GM18519 (cell line): ENCODE measurements around the gene MDM4.
"Not testable (repeated sequence)": the region's sequence is repeated elsewhere in the genome, so short reads cannot be mapped to it uniquely, and the experiment has no call there.

ENCODE experiments used
- ATAC-seq: cut with Tn5 transposase; IDR thresholded peaks from one replicate; pipeline ENCODE4 v1.9.1; 2021; ENCODE audit warnings: mild to moderate bottlenecking, moderate library complexity; ENCODE audit not compliant: unreplicated experiment, low FRiP score

MDM4 gene

DNA sequence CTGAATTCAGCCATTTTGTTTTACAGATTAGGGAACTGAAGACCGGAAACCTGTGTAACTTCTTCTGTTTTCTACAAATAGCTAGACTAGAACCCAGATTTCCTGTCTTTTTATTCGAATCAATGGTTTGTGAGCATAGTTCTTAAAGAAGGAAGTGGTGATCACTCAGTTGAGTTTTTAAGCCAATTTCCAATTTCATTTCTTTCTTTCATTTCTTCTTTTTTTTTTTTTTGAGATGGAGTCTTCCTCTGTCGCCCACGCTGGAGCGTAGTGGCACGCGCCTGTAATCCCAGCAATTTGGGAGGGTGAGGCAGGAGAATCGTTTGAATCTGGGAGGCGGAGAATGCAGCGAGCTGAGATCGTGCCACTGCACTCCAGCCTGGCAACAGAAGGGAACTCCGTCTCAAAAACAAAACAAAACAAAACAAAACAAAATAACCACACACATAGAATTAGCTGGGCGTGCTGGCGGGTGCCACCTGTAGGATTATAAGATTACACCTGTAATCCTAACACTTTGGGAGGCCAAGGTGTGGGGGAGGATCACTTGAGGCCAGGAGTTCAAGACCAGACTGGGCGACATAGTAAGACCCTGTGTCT, 3.0 kb upstream of the MDM4 start:
- ATAC-seq: no peak

GRCh38 chr1:204514828-204515227, 1.4 kb upstream of the MDM4 start:
- ATAC-seq: no peak

GRCh38 chr1:204517382-204517781, 1.2 kb downstream of the MDM4 start:
- not testable (repeated sequence) for ATAC-seq

GRCh38 chr1:204520834-204521709, 4.9 kb downstream of the MDM4 start:
- peak; percentile 46 for ATAC-seq

DNA sequence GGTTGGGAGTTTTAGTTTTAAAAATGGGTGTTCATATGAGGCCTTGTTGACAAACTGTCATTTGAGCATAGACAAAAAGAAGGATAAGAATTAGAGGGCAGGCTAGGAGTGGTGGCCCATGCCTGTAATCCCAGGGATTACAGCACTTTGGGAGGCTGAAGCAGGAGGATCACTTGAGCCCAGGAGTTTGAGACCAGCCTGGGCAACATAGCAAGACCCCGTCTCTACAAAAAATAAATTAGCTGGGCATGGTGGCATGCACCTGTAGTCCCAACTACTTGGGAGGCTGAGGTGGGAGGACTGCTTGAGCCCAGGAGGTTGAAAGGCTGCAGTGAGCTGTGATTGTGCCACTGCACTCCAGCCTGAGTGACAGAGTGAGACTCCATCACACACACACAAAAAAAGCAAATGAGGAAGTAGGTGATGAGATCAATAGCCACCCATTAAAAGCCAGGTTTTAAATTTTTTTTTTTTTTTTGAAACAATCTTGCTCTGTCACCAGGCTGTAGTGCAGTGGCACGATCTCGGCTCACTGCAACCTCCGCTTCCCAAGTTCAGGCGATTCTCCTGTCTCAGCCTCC, 5.8 kb downstream of the MDM4 start:
- ATAC-seq: not testable (repeated sequence)

DNA sequence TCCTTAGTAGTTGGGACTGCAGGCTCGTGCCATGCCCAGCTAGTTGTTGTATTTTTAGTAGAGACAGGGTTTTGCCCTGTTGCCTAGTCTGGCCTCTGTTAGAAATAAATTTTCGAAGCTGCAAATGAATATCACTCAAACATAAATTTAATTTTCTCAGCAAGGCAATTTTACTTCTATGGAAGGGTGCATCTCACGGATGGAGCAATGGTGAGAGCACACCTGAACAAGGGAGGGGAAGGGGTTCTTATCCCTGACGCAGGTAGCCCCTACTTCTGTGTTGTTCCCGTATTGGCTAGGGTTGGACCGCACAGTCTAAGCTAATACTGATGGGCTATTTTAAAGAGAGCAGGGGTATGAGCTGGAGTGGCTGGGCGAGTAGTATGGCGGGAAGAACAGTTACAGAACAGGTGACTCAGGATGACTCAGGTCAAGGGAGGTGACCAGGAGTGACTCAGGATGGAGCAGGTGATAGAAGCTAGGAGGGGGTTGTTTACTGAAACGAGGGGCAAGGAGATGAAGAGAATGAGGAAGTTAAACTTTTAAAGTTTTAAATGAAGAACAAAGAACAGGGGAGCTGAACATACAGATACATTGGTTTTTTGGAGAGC, 7.5 kb downstream of the MDM4 start:
- no peak for ATAC-seq

DNA sequence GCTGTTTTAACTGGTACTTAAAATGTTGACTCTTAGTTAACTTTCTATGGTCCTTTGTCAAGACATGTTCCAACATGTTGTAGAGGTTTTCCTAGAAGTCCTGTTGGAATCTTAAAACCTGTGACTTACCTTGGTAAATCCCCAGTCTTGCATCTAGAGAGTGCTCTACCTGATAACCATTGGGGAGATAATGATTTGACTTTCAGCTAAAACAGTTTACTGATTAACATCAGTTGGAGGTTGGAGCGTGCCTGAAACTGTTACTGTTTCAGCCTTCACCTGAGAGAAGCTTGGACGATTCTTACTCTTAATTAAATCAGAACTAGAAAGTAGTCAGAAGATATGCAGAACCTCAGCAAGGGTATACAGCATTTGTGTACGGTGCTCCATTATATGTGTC, 8.8 kb downstream of the MDM4 start:
- ATAC-seq: no peak

DNA sequence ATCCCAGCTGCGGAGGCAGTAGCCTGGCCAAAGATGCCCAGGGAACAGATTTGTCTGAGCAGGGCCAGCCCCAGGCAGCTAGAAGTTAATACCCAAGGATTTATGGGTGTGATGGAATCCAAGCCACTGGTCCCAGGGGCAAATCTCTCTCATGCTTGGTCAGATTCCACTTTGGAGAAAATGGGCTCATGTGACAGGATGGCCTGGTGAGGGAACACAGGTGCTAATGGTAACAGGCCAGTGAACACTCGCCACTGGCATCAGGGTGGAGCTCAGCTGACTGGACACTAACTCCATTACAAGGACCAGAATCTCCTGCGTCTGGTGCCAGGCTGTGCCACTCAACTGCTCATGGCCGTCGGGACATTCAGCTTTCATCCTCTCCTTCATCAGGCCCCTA, 12.0 kb downstream of the MDM4 start:
- ATAC-seq: no peak

GRCh38 chr1:204528677-204529076, 12.5 kb downstream of the MDM4 start:
- ATAC-seq: no peak

DNA sequence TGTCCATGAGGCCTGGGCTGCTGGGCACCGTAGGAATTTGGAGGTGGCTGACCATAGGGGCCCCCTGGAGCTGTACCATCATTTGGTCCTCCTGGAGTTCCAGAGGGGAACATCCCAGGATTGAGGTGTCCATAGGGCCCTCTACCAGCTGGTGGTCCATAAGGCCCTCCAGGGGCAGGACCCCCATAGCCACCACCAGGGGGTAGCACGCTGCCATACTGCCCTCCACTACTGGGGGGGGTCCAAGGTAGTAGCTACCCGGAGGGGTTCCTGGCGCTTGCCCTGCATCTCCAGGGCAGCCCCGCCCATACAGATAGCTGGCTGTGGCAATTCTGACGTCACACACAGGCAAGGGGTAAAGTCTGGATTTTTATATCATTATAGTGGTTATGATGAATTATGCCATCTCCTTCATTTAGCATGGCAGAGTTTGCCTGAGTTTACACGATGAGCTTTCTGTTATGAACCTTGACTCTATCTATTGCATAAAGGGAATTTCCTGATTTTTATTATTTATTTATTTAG, 13.2 kb downstream of the MDM4 start:
- no peak for ATAC-seq

DNA sequence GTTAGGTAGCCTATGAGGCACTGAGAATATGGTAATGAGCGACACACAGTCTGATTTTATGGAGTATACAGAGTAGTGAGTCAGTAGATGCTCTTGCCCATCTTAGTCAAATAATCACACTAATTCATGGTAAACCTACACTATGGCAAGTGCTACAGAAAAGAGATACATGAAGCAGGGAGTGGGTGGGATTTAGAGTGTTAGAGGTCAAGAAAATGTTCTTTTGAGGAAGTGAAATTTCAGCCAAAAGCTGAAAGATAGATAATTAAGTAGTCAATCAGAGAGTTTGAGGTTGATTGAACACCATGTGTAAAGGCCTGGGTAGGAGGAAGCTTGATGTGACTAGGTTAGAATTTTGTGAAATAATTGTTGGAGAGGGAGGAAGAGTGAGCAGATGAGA, 14.7 kb downstream of the MDM4 start:
- peak; percentile 79 for ATAC-seq

DNA sequence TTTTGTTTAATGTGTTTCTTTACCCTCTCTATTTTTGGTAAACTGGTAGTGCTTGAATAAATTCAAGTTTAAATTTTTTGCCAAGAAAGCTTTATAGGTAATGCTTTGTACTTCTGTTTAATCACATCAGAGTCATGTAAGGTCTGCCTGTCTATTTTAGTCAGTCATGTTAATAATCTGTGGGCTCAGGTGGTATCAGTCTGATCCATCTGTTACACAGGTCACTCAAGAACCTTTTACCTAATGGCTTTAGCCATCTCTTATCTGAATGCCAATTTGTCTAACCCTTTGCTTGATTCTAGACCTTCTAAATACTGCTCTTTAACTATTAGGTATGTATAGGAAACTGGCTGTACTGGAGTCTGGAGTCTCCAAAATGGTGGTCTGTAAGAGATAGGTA, 16.6 kb downstream of the MDM4 start:
- ATAC-seq: no peak

DNA sequence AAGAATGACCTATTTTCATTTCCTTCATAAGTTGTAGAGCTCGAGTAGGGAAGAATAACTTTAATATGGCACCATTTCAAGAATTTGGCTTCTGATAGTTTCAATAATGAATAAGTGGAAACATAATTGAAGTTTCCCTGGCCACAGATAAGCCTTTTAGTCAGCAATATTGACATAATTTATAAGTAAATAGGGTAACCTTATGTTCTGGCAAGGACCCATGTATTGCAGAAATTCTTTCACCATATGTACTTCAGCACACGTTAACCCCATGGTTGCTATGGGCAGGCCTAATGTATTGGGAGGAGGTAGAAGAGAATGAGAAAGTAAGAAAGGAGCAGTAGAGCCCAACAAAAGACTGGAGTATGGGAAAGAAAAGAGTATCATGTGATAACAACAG, 25.4 kb downstream of the MDM4 start:
- no peak for ATAC-seq

DNA sequence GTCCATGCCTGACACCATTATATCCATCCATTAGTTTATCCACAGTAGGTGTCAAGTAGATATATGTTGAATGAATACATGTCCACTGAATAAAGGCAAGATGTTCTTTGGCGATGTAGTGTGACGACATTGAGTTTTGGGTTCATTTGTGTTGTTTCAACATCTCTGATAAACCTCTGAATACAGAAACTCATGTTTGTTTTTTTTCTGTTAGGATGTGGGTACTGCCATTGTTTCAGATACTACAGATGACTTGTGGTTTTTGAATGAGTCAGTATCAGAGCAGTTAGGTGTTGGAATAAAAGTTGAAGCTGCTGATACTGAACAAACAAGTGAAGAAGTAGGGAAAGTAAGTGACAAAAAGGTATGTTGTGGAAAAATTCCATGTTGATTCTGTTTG, 28.1 kb downstream of the MDM4 start:
- ATAC-seq: no peak

- ATAC-seq: no peak
Observed at GRCh38 chr1:204545202-204545601, 29.0 kb downstream of the MDM4 start.

- ATAC-seq: no peak
Observed at GRCh38 chr1:204545881-204546280, 29.7 kb downstream of the MDM4 start.

- ATAC-seq: no peak
Observed at GRCh38 chr1:204548265-204548664, 32.1 kb downstream of the MDM4 start.

- ATAC-seq: no peak
Observed at GRCh38 chr1:204549313-204549712, 33.1 kb downstream of the MDM4 start.

DNA sequence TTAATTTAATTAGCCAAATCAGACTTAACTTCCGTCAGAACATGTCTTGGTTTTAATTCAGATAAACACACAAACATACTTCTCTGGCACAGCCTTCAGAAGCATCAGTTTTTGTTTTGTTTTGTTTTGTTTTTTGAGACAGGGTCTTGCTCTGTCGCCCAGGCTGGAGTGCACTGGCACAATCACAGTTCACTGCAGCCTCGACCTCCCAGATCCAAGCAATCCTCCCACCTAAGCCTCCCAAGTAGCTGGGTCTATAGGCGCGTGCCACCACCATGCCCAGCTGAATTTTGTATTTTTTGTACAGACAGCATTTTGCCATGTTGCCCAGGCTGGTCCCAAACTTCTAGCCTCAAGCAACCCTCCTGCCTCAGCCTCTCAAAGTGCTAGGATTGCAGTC, 34.7 kb downstream of the MDM4 start:
- no peak for ATAC-seq

GRCh38 chr1:204556458-204557052, 40.3 kb downstream of the MDM4 start:
- ATAC-seq: no peak

- ATAC-seq: no peak
Observed at GRCh38 chr1:204558467-204558866, 42.3 kb downstream of the MDM4 start.
